Testis (tissue), 2 donors: ENCODE measurements around the gene KRTAP2-1.
"Not testable (repeated sequence)": the region's sequence is repeated elsewhere in the genome, so short reads cannot be mapped to it uniquely, and the experiment has no call there.

ENCODE experiments used
- CTCF ChIP-seq, 3 experiments: fragments of 450-650 bp in 2 of 3; fragments of 200-600 bp in 1 of 3; sonication (generic) in 1 of 3; IDR thresholded peaks; one replicate each; pipeline ENCODE4 v1.5.1; 2016 to 2019; ENCODE audit warnings: antibody characterized with exemption in 3 of 3, mild to moderate bottlenecking in 2 of 3, moderate library complexity in 1 of 3
- POLR2A ChIP-seq: fragments of 450-650 bp; IDR thresholded peaks from one replicate; pipeline ENCODE4 v1.6.1; 2017; ENCODE audit warnings: antibody characterized with exemption, mild to moderate bottlenecking, moderate library complexity

- not testable (repeated sequence) for TF ChIP-seq CTCF (IDR thresholded peaks at IDR 0.05); POLR2A
Measured at GRCh38 chr17:41059276-41060051, 12.3 kb upstream of the KRTAP2-1 start.
